HepG2 (cell line): ENCODE data around the gene IKBKE. TPM values are rescaled to one million over a fixed set of nuclear protein-coding genes. Genes with fewer than 3 reads are reported as not detected.

ENCODE experiments used
- ATAC-seq: fragments of 200-7000 bp; cut with Tn5 transposase; 3 replicates; pipeline ENCODE4 v1.9.1; 2020; ENCODE audit warnings: mild to moderate bottlenecking, moderate library complexity
- Bru-seq: library from RNA; stranded (reverse); fragments of 400-500 nt; gene quantifications from one replicate; lab custom pipeline; 2021; lab: Mats Ljungman, UMichigan
- BruChase-seq, 2 experiments: library from RNA; stranded (reverse); fragments of 400-500 nt; gene quantifications; one replicate each; lab custom pipeline; 2021; lab: Mats Ljungman, UMichigan
- BruUV-seq: library from RNA; stranded (reverse); fragments of 400-500 nt; replicated peaks from 2 replicates; lab custom pipeline; 2021; lab: Mats Ljungman, UMichigan
- CTCF ChIA-PET: fragments of 300-600 bp; formaldehyde crosslinking; extraction: SDS; loops from one replicate; lab custom pipeline; 2021; ENCODE audit warnings: low total read pairs, inconsistent platforms, low intra/inter-chr PET ratio; lab: Yijun Ruan, JAX
- POLR2A ChIA-PET: fragments of 350-600 bp; sonication (Branson Sonifier 250); formaldehyde crosslinking; loops from one replicate; lab custom pipeline; 2020; ENCODE audit warnings: antibody characterized with exemption, inconsistent platforms; lab: Yijun Ruan, JAX
- DNase-seq: peaks from one replicate; pipeline ENCODE4 v3.0.0-alpha.2; 2015; ENCODE audit warnings: low spot score
- FAIRE-seq: peaks from 3 replicates; lab custom pipeline; 2011; peaks lifted over from hg19 to GRCh38; lab: Jason Lieb, UNC
- H2AFZ ChIP-seq: one replicate; pipeline ENCODE4 v1.6.1; 2011; ENCODE audit warnings: low read length, inconsistent platforms
- H3K27ac ChIP-seq: fragments of 300-600 bp; 3 replicates; pipeline ENCODE4 v1.8.0; 2011; ENCODE audit warnings: mixed run types, mild to moderate bottlenecking, mixed read lengths, low read length, inconsistent platforms; ENCODE audit not compliant: insufficient read depth; ENCODE audit errors: extremely low read length
- H3K27me3 ChIP-seq, 2 experiments: fragments of 200-600 bp in 1 of 2; 2 replicates in 1 of 2; 3 replicates in 1 of 2; pipeline versions ENCODE4 v1.6.0 to v1.8.0; 2011; ENCODE audit warnings: low read length in 2 of 2, mild to moderate bottlenecking in 2 of 2, moderate library complexity in 2 of 2, inconsistent platforms in 1 of 2; ENCODE audit not compliant: insufficient read depth in 2 of 2, control insufficient read depth in 1 of 2
- H3K36me3 ChIP-seq, 2 experiments: fragments of 200-600 bp in 1 of 2; replicated peaks in 1 of 2; 2 replicates in 1 of 2; 3 replicates in 1 of 2; pipeline versions ENCODE4 v1.5.1 to v1.8.0; 2011; ENCODE audit warnings: low read length in 2 of 2, inconsistent platforms in 1 of 2; ENCODE audit not compliant: insufficient read depth in 2 of 2, control insufficient read depth in 1 of 2
- H3K4me1 ChIP-seq: 2 replicates; pipeline ENCODE4 v1.5.1; 2012; ENCODE audit warnings: low read length, inconsistent platforms; ENCODE audit not compliant: insufficient read depth
- H3K4me2 ChIP-seq: 2 replicates; pipeline ENCODE4 v1.6.0; 2011; ENCODE audit warnings: low read depth, low read length, inconsistent platforms
- H3K4me3 ChIP-seq, 3 experiments: fragments of 200-600 bp in 1 of 3; sonication (generic), shearing (Covaris generic) in 1 of 3; replicated peaks in 1 of 3; 2 replicates each; pipeline ENCODE4 v1.5.1; 2011 to 2016; ENCODE audit warnings: low read length in 3 of 3, inconsistent platforms in 2 of 3, low read depth in 2 of 3, mild to moderate bottlenecking in 2 of 3, control low read depth in 1 of 3, mixed read lengths in 1 of 3; ENCODE audit not compliant: insufficient read depth in 1 of 3
- H3K79me2 ChIP-seq: one replicate; pipeline ENCODE4 v1.6.1; 2011; ENCODE audit warnings: low read length, inconsistent platforms; ENCODE audit not compliant: insufficient read depth
- H3K9ac ChIP-seq: 2 replicates; pipeline ENCODE4 v1.6.0; 2011; ENCODE audit warnings: mild to moderate bottlenecking, low read depth, low read length, inconsistent platforms; ENCODE audit not compliant: insufficient read depth
- H3K9me3 ChIP-seq: 2 replicates; pipeline ENCODE4 v1.5.1; 2012; ENCODE audit warnings: mild to moderate bottlenecking, low read length
- H4K20me1 ChIP-seq: 2 replicates; pipeline ENCODE4 v1.6.0; 2011; ENCODE audit warnings: inconsistent platforms, mild to moderate bottlenecking, low read length, moderate library complexity; ENCODE audit not compliant: insufficient read depth
- ATF3 ChIP-seq: sonication (generic); formaldehyde crosslinking; IDR thresholded peaks from 2 replicates; pipeline ENCODE4 v1.4.0; 2020; ENCODE audit warnings: missing genetic modification reagents
- DNMT1 ChIP-seq: sonication (generic); formaldehyde crosslinking; IDR thresholded peaks from 2 replicates; pipeline ENCODE4 v1.5.1; 2020; ENCODE audit warnings: mild to moderate bottlenecking, missing genetic modification reagents
- SRSF1 ChIP-seq: fragments of 200-400 bp; formaldehyde crosslinking; optimal IDR thresholded peaks from 2 replicates; pipeline ENCODE3; 2017; ENCODE audit warnings: mild to moderate bottlenecking, low read depth, low read length, moderate library complexity
- TMF1 ChIP-seq: sonication (generic); formaldehyde crosslinking; IDR thresholded peaks from 2 replicates; pipeline ENCODE4 v1.8.1; 2022; ENCODE audit warnings: low read depth, missing genetic modification reagents
- ZBTB33 ChIP-seq: sonication (generic); formaldehyde crosslinking; IDR thresholded peaks from 2 replicates; pipeline ENCODE4 v1.4.0; 2020; ENCODE audit warnings: missing genetic modification reagents
- ZNF367 ChIP-seq: sonication (generic); formaldehyde crosslinking; IDR thresholded peaks from 2 replicates; pipeline ENCODE4 v1.4.0; 2020; ENCODE audit warnings: missing genetic modification reagents, borderline replicate concordance
- WGBS: methylation state at CpG from one replicate; pipeline ENCODE4 v1.1.6; 2017; ENCODE audit warnings: low lambda C conversion rate; 5-methylcytosine and 5-hydroxymethylcytosine counted together
- in situ Hi-C: cut with HindIII; loops from 2 replicates; pipeline ENCODE4 v1.10.0; 2017; ENCODE audit warnings: low pct_unique_long_range_greater_than_20kb; ENCODE audit not compliant: extremely low pct_ligation_motif_present
- intact Hi-C: fragments of 100-400 bp; cut with micrococcal nuclease; formaldehyde crosslinking; loops from one replicate; pipeline ENCODE4 v1.10.0; 2022; ENCODE audit not compliant: unreplicated experiment
- long read RNA-seq, 2 experiments: library from RNA in 1 of 2; library from polyadenylated mRNA in 1 of 2; stranded (forward) in 1 of 2; unstranded in 1 of 2; transcript quantifications; one replicate each; pipeline ENCODE4 v2.0.0, GENCODE V29; 2019 to 2022
- polyA minus RNA-seq, 3 experiments: library from RNA; depleted of rRNA, polyadenylated mRNA; stranded (reverse); fragments of >200 nt; gene quantifications; 2 replicates each; pipeline ENCODE4 v1.2.3, GENCODE V29; 2011; ENCODE audit warnings: low replicate concordance in 1 of 3
- polyA plus RNA-seq, 8 experiments: library from polyadenylated mRNA; depleted of rRNA in 3 of 8; stranded (reverse) in 7 of 8; unstranded in 1 of 8; fragments of >200 nt; fragmentation: Illumina TruSeq in 4 of 8; extraction: Trizol in 4 of 8; gene quantifications; 2 replicates each; pipeline versions ENCODE4 v1.2.1 to v1.2.3, GENCODE V29; 2011 to 2016; ENCODE audit warnings: low read depth in 4 of 8, missing spikeins in 1 of 8, mixed read lengths in 1 of 8; ENCODE audit not compliant: insufficient read depth in 1 of 8
- total RNA-seq, 5 experiments: library from RNA; depleted of rRNA; stranded (reverse); fragments of >200 nt; fragmentation: Illumina TruSeq; extraction: Trizol; gene quantifications; 2 replicates each; pipeline ENCODE4 v1.2.3, GENCODE V29; 2016; ENCODE audit warnings: low read depth in 1 of 5
- TF ChIP-seq, protein P1 (sequence below): sonication (generic); formaldehyde crosslinking; conservative IDR thresholded peaks from 2 replicates; pipeline ENCODE4 v1.8.1; 2023; ENCODE audit warnings: missing genetic modification reagents
- TF ChIP-seq, protein P2 (sequence below): sonication (generic); formaldehyde crosslinking; IDR thresholded peaks from 2 replicates; pipeline ENCODE4 v1.5.0; 2020; ENCODE audit warnings: mild to moderate bottlenecking, missing genetic modification reagents, moderate library complexity
- TF ChIP-seq, protein P3 (sequence below): IDR thresholded peaks from 2 replicates; pipeline ENCODE4 v1.6.1; 2016; ENCODE audit warnings: low read depth, control low read depth

The IKBKE gene
- total RNA-seq (2016; rRNA removed; fragmentation: Illumina TruSeq; extraction: Trizol) (4.0 and 5.8 TPM in 2 replicates), polyA plus RNA-seq (2011; rRNA removed) (3.7 and 4.5 TPM in 2 replicates), polyA minus RNA-seq (2011; rRNA and poly(A)+ RNA removed; ENCODE audit: low replicate concordance) (8.9 and 22.1 TPM in 2 replicates), Bru-seq, nascent RNA (percentile 44 among the genes with signal in this experiment), BruChase-seq, experiment 1, labeled RNA remaining after a 6-hour chase (percentile 41 among the genes with signal in this experiment), BruChase-seq, experiment 2, labeled RNA remaining after a 2-hour chase (percentile 41 among the genes with signal in this experiment)
- total RNA-seq (2016; cell fraction: cytosol; rRNA removed; fragmentation: Illumina TruSeq; extraction: Trizol; ENCODE audit: low read depth) = 1.5 and 1.8 TPM in 2 replicates
- 4.8 and 5.0 TPM in 2 replicates for total RNA-seq (2016; cell fraction: insoluble cytoplasmic fraction; rRNA removed; fragmentation: Illumina TruSeq; extraction: Trizol)
- 3.2 and 5.3 TPM in 2 replicates for total RNA-seq (2016; cell fraction: membrane; rRNA removed; fragmentation: Illumina TruSeq; extraction: Trizol)
- 4.7 and 6.1 TPM in 2 replicates for total RNA-seq (2016; cell fraction: nucleus; rRNA removed; fragmentation: Illumina TruSeq; extraction: Trizol)
- 2.1 and 3.7 TPM in 2 replicates for polyA plus RNA-seq (2011; cell fraction: cytosol; rRNA removed)
- polyA plus RNA-seq (2011; cell fraction: nucleus; rRNA removed) = 11.0 and 15.9 TPM in 2 replicates
- 0.95 and 1.4 TPM in 2 replicates for polyA plus RNA-seq (2012)
- polyA plus RNA-seq (2016; cell fraction: cytosol; fragmentation: Illumina TruSeq; extraction: Trizol; ENCODE audit: low read depth) = 2.2 and 2.8 TPM in 2 replicates
- polyA plus RNA-seq (2016; cell fraction: insoluble cytoplasmic fraction; fragmentation: Illumina TruSeq; extraction: Trizol; ENCODE audit: low read depth) = 3.9 and 4.3 TPM in 2 replicates
- 1.9 and 2.6 TPM in 2 replicates for polyA plus RNA-seq (2016; cell fraction: membrane; fragmentation: Illumina TruSeq; extraction: Trizol; ENCODE audit: low read depth)
- 7.2 and 7.3 TPM in 2 replicates for polyA plus RNA-seq (2016; cell fraction: nucleus; fragmentation: Illumina TruSeq; extraction: Trizol; ENCODE audit: insufficient read depth, low read depth)
- 1.3 and 2.0 TPM in 2 replicates for polyA minus RNA-seq (2011; cell fraction: cytosol; rRNA and poly(A)+ RNA removed)
- 7.3 and 8.9 TPM in 2 replicates for polyA minus RNA-seq (2011; cell fraction: nucleus; rRNA and poly(A)+ RNA removed)
- long read RNA-seq, experiment 1, partial matches to known transcripts = 0 of 7 reads
- long read RNA-seq, experiment 1, other reads (novel, unspliced or antisense) = 4 of 7 reads
- long read RNA-seq, experiment 2, partial matches to known transcripts = 3 of 11 reads
- long read RNA-seq, experiment 2, other reads (novel, unspliced or antisense) = 4 of 11 reads

DNA sequence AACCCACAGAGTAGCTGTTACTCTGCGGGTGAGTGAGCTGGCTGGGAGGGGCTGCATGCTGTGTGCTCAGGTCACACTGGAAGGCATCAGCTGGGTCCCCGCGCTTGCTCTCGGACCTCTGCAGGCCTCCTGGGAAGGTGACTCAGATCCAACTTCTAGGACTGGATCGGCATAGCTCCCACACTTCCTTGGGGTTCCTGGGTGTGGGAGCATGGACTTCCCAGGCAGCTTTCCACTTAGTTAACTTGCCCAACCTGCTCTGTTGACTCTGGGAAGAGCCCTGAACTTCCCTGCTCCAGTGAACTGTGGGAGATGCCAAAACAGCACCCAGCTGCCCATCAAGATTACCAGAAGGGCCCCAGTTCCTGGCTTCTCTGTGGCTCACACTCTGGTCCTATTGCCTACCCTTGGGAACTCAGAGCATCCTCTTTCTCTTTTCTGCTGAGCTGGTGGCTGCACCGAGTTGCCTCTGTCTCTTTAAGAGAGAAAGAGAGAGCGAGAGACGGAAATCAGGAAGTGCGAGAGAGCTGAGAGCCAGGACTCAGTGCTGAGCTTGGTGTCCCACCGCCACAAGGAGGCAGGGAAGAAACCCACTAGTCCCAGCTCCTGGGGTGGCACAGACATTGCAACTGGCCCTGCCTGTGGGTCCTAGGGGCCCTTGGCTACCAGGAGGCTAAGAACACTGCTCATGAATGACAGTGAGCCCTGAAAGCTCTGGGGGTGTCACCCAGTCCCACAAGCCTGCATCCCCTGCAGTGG lies at the start of gene IKBKE:
IKBKE (plus strand) TSS at position 544 of the 759 bp plus-strand sequence. CDS start 2,752 bp downstream, outside the sequence.
- Histone ChIP-seq H3K4me1 (peaks cover 53% of the 10 kb centered on the region), H3K27ac (peak within 1 kb of the TSS; percentile 26), H3K79me2 (no peaks in the 10 kb centered on the region), H3K27me3 (no peaks in the 10 kb centered on the region), H3K36me3 (peaks cover 0 to 7% of the 10 kb centered on the region in 2 experiments; a peak in 3 of 5 replicates), H3K9ac (peak within 1 kb of the TSS; percentile 61), H4K20me1 (no peaks in the 10 kb centered on the region), H2AFZ (peak within 1 kb of the TSS; percentile 82), H3K9me3 (no peaks in the 10 kb centered on the region), H3K4me2 (peak within 1 kb of the TSS; percentile 95), H3K4me3 (peak within 1 kb of the TSS; percentile 81 to 89 (median 84))
- ChIA-PET CTCF (no interaction called here), POLR2A (interaction anchor here (0.7 to 2.7 kb wide), 4 partner anchors 9 to 165 kb away, joined by 3 to 16 read pairs (median 6); partner anchors contain the start of genes DYRK3, EIF2D and RASSF5)
- WGBS = 0% methylated on average over 4 of the region's 10 CpGs
- intact Hi-C loops = no loop called here
- in situ Hi-C loops = no loop called here
- peak; percentile 64 for DNase-seq
- no TSS peak for BruUV-seq
- ATAC-seq = peak; percentile 77
- peak; percentile 59 for FAIRE-seq
- TF ChIP-seq, protein P1, sequence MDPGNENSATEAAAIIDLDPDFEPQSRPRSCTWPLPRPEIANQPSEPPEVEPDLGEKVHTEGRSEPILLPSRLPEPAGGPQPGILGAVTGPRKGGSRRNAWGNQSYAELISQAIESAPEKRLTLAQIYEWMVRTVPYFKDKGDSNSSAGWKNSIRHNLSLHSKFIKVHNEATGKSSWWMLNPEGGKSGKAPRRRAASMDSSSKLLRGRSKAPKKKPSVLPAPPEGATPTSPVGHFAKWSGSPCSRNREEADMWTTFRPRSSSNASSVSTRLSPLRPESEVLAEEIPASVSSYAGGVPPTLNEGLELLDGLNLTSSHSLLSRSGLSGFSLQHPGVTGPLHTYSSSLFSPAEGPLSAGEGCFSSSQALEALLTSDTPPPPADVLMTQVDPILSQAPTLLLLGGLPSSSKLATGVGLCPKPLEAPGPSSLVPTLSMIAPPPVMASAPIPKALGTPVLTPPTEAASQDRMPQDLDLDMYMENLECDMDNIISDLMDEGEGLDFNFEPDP (CRISPR knock-in tag) = no peak
- TF ChIP-seq TMF1 (CRISPR knock-in tag) = no peak
- TF ChIP-seq DNMT1 (CRISPR knock-in tag) = no peak
- TF ChIP-seq ATF3 (CRISPR knock-in tag) = no peak
- TF ChIP-seq ZBTB33 = no peak
- peak; percentile 24 for TF ChIP-seq SRSF1
- TF ChIP-seq, protein P2, sequence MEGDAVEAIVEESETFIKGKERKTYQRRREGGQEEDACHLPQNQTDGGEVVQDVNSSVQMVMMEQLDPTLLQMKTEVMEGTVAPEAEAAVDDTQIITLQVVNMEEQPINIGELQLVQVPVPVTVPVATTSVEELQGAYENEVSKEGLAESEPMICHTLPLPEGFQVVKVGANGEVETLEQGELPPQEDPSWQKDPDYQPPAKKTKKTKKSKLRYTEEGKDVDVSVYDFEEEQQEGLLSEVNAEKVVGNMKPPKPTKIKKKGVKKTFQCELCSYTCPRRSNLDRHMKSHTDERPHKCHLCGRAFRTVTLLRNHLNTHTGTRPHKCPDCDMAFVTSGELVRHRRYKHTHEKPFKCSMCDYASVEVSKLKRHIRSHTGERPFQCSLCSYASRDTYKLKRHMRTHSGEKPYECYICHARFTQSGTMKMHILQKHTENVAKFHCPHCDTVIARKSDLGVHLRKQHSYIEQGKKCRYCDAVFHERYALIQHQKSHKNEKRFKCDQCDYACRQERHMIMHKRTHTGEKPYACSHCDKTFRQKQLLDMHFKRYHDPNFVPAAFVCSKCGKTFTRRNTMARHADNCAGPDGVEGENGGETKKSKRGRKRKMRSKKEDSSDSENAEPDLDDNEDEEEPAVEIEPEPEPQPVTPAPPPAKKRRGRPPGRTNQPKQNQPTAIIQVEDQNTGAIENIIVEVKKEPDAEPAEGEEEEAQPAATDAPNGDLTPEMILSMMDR (CRISPR knock-in tag) = peak; percentile 33
- no peak for TF ChIP-seq ZNF367
- TF ChIP-seq, protein P3, sequence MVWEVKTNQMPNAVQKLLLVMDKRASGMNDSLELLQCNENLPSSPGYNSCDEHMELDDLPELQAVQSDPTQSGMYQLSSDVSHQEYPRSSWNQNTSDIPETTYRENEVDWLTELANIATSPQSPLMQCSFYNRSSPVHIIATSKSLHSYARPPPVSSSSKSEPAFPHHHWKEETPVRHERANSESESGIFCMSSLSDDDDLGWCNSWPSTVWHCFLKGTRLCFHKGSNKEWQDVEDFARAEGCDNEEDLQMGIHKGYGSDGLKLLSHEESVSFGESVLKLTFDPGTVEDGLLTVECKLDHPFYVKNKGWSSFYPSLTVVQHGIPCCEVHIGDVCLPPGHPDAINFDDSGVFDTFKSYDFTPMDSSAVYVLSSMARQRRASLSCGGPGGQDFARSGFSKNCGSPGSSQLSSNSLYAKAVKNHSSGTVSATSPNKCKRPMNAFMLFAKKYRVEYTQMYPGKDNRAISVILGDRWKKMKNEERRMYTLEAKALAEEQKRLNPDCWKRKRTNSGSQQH (CRISPR knock-in tag) = no peak
